ENCODE measurements around the gene XAGE5. TPM values are rescaled to one million over a fixed set of nuclear protein-coding genes. Genes with fewer than 3 reads are reported as not detected.
"Not testable (repeated sequence)": the region's sequence is repeated elsewhere in the genome, so short reads cannot be mapped to it uniquely, and the experiment has no call there.

Gene XAGE5
- total and polyA plus RNA-seq, 2 experiments from 2014 or later: not detected

- Histone ChIP-seq H3F3A (ENCODE audit: insufficient read depth) (no peaks in the 10 kb centered on the region), H3K4me2 (ENCODE audit: unreplicated experiment) (no peak overlapping the region), H3K9me2 (ENCODE audit: insufficient read depth) (no peaks in the 10 kb centered on the region), H3K27me3 (replicated peaks; ENCODE audit: insufficient read depth) (no peaks in the 10 kb centered on the region), H3K4me3 (no peak overlapping the region), H2AFZ (no peak overlapping the region), H3K36me3 (ENCODE audit: low read depth) (no peaks in the 10 kb centered on the region), H3K79me2 (ENCODE audit: insufficient read depth) (no peaks in the 10 kb centered on the region), H3K9me3 (ENCODE audit: low read depth) (no peaks in the 10 kb centered on the region), H3K27ac (no peak overlapping the region), H4K20me1 (ENCODE audit: insufficient read depth) (no peaks in the 10 kb centered on the region), H3K9ac (no peak overlapping the region), H3K4me1 (ENCODE audit: insufficient read depth) (no peaks in the 10 kb centered on the region)
- no peak for DNase-seq
- WGBS, 2 experiments (ENCODE audit: low coverage in 1 of 2, low lambda C conversion rate in 2 of 2, missing lambda C conversion rate in 2 of 2): 32% methylated on average over 2 of the region's 2 CpGs
- in situ Hi-C loops (cut with MboI): no loop called here
- no peak for TF ChIP-seq EZH2 (IDR thresholded peaks at IDR 0.05; ENCODE audit: insufficient read depth, poor library complexity, severe bottlenecking)
- no peak for TF ChIP-seq EZH2phosphoT487 (IDR thresholded peaks at IDR 0.05; ENCODE audit: insufficient read depth, low read depth)
Measured at GRCh38 chrX:52839137-52839536, 28.1 kb downstream of the XAGE5 start.

- H2AFZ ChIP-seq; H4K20me1 ChIP-seq (ENCODE audit: insufficient read depth); H3K4me2 ChIP-seq (ENCODE audit: unreplicated experiment); H3K79me2 ChIP-seq (ENCODE audit: insufficient read depth); H3K36me3 ChIP-seq (ENCODE audit: low read depth); H3K9me2 ChIP-seq (ENCODE audit: insufficient read depth); in situ Hi-C loops (cut with MboI); H3K4me1 ChIP-seq (ENCODE audit: insufficient read depth); H3K4me3 ChIP-seq; H3K9me3 ChIP-seq (ENCODE audit: low read depth); H3K27me3 ChIP-seq (replicated peaks; ENCODE audit: insufficient read depth); DNase-seq; H3F3A ChIP-seq (ENCODE audit: insufficient read depth); H3K27ac ChIP-seq; H3K9ac ChIP-seq: not testable (repeated sequence)
- WGBS, 2 experiments (ENCODE audit: low coverage in 1 of 2, low lambda C conversion rate in 2 of 2, missing lambda C conversion rate in 2 of 2): 27 to 32% methylated on average over 3 of the region's 3 CpGs
Measured at GRCh38 chrX:52843619-52844018, 32.5 kb downstream of the XAGE5 start.

DNA sequence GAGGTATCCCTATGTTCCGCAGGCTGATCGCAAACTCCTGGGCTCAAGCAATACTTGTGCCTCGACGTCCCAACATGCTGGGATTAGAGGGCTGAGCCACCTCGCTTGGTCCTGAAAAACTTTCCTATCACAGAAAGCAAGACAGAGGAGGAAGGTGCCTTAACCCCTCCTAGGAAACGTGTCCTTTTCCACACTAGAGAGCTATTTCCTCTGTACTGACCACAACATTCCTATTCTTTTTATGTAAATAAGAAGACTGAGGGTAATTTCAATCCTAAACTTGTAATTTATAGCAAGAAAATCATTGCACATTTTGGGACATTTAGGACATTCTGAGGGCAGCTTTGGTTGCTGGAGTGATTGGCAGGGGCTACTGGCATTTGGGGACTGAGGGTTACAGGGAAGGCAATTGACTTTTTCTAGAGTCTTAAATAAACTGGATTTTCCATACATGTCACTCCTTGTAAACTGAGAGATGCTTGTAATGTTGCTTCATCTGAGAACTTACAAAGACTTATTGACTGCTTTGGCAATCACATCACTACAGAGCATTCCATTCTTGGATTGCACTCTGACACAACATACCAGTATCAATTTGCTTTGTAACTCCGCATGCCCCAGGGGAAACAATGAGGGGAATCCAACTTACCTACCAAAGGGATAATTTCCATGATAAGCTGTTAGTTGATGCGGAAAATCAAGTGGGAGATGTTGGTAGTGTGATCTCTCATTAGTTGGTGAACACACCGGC is 41.2 kb downstream of the XAGE5 start:
- Histone ChIP-seq H3K4me3 (no peak overlapping the region), H3K4me1 (ENCODE audit: insufficient read depth) (peaks cover 16% of the 10 kb centered on the region), H3K4me2 (ENCODE audit: unreplicated experiment) (peak overlapping the region; percentile 42), H3K79me2 (ENCODE audit: insufficient read depth) (no peaks in the 10 kb centered on the region), H2AFZ (no peak overlapping the region), H3K27me3 (replicated peaks; ENCODE audit: insufficient read depth) (no peaks in the 10 kb centered on the region), H4K20me1 (ENCODE audit: insufficient read depth) (no peaks in the 10 kb centered on the region), H3K9me2 (ENCODE audit: insufficient read depth) (no peaks in the 10 kb centered on the region), H3F3A (ENCODE audit: insufficient read depth) (no peaks in the 10 kb centered on the region), H3K9me3 (ENCODE audit: low read depth) (no peaks in the 10 kb centered on the region), H3K36me3 (ENCODE audit: low read depth) (no peaks in the 10 kb centered on the region), H3K9ac (no peak overlapping the region), H3K27ac (peak overlapping the region; percentile 18; the same call in 1 of the 2 replicates)
- in situ Hi-C loops (cut with MboI): loop anchor here (25.0 kb wide), 1 partner anchor 265 kb away; no protein-coding TSS in a partner anchor
- WGBS, 2 experiments (ENCODE audit: low coverage in 1 of 2, low lambda C conversion rate in 2 of 2, missing lambda C conversion rate in 2 of 2): 85 to 86% methylated on average over 9 of the region's 9 CpGs
- peak; percentile 33 for DNase-seq
- TF ChIP-seq EZH2 (IDR thresholded peaks at IDR 0.05; ENCODE audit: insufficient read depth, poor library complexity, severe bottlenecking) (no peak), EZH2phosphoT487 (IDR thresholded peaks at IDR 0.05; ENCODE audit: insufficient read depth, low read depth) (no peak)

- not testable (repeated sequence) for H3K27ac ChIP-seq; H3K9me2 ChIP-seq (ENCODE audit: insufficient read depth); H3K9me3 ChIP-seq (ENCODE audit: low read depth); H3K4me3 ChIP-seq; H3K79me2 ChIP-seq (ENCODE audit: insufficient read depth); H3F3A ChIP-seq (ENCODE audit: insufficient read depth); H3K9ac ChIP-seq; H2AFZ ChIP-seq; H3K4me2 ChIP-seq (ENCODE audit: unreplicated experiment); H3K27me3 ChIP-seq (replicated peaks; ENCODE audit: insufficient read depth); H4K20me1 ChIP-seq (ENCODE audit: insufficient read depth); H3K36me3 ChIP-seq (ENCODE audit: low read depth)
- H3K4me1 ChIP-seq (ENCODE audit: insufficient read depth): peaks cover 13% of the 10 kb centered on the region
- in situ Hi-C loops (cut with MboI): loop anchor here (25.0 kb wide), 1 partner anchor 270 kb away; no protein-coding TSS in a partner anchor
- WGBS, 2 experiments (ENCODE audit: low coverage in 1 of 2, low lambda C conversion rate in 2 of 2, missing lambda C conversion rate in 2 of 2): 19 to 34% methylated on average over 4 of the region's 4 CpGs
- DNase-seq: peak; percentile 3
Measured at GRCh38 chrX:52856991-52857525, 46.0 kb downstream of the XAGE5 start.
